Suprapubic skin (tissue), 4 donors: ENCODE data around the gene CLECL1. TPM values are rescaled to one million over a fixed set of nuclear protein-coding genes. Genes with fewer than 3 reads are reported as not detected.
"Not testable (repeated sequence)": the region's sequence is repeated elsewhere in the genome, so short reads cannot be mapped to it uniquely, and the experiment has no call there.

Experiments
- DNase-seq, 2 donors: peaks; one replicate each; pipeline ENCODE4 v3.0.0-alpha.2; 2019; ENCODE audit warnings: low spot score in 2 of 2
- H3K27ac ChIP-seq: fragments of 200-600 bp; sonication (generic); one replicate; pipeline ENCODE4 v1.5.1; 2019
- H3K27me3 ChIP-seq: fragments of 200-600 bp; sonication (generic); one replicate; pipeline ENCODE4 v1.5.1; 2019
- H3K36me3 ChIP-seq: fragments of 200-600 bp; sonication (generic); one replicate; pipeline ENCODE4 v1.5.1; 2019
- H3K4me1 ChIP-seq: fragments of 200-600 bp; sonication (generic); one replicate; pipeline ENCODE4 v1.5.1; 2019
- H3K4me3 ChIP-seq: fragments of 200-600 bp; sonication (generic); one replicate; pipeline ENCODE4 v1.5.1; 2019; ENCODE audit warnings: mild to moderate bottlenecking
- H3K9me3 ChIP-seq: fragments of 200-600 bp; sonication (generic); one replicate; pipeline ENCODE4 v1.5.1; 2019
- CTCF ChIP-seq, 2 donors: fragments of 200-600 bp in 1 of 2; fragments of 450-650 bp in 1 of 2; sonication (generic) in 1 of 2; IDR thresholded peaks; one replicate each; pipeline ENCODE4 v1.5.1; 2016 to 2019; ENCODE audit warnings: antibody characterized with exemption in 2 of 2, mild to moderate bottlenecking in 1 of 2, moderate library complexity in 1 of 2
- EP300 ChIP-seq: sonication (generic); formaldehyde crosslinking; IDR thresholded peaks from one replicate; pipeline ENCODE4 v1.6.1; 2017; ENCODE audit warnings: antibody characterized with exemption
- POLR2A ChIP-seq, 2 donors: fragments of 450-650 bp; IDR thresholded peaks; one replicate each; pipeline ENCODE4 v1.6.1; 2017; ENCODE audit warnings: antibody characterized with exemption in 2 of 2, mild to moderate bottlenecking in 2 of 2, moderate library complexity in 2 of 2
- POLR2AphosphoS5 ChIP-seq, 3 donors: sonication (generic); formaldehyde crosslinking; IDR thresholded peaks; one replicate each; pipeline ENCODE4 v1.6.1; 2017; ENCODE audit warnings: antibody characterized with exemption in 3 of 3
- WGBS: methylation state at CpG from one replicate; pipeline ENCODE4 v1.1.5; 2018; 5-methylcytosine and 5-hydroxymethylcytosine counted together
- total RNA-seq, 4 donors: library from RNA; depleted of rRNA; stranded (reverse); fragments of >200 nt; gene quantifications; one replicate each; pipeline ENCODE4 v1.1.0, GENCODE V29; 2016

The CLECL1 gene
- total RNA-seq, 4 donors from 2014 or later, result not detected

- Histone ChIP-seq H3K27me3 (no peaks in the 10 kb centered on the region), H3K9me3 (peaks cover 7% of the 10 kb centered on the region), H3K4me3 (no peak overlapping the region), H3K4me1 (no peaks in the 10 kb centered on the region), H3K27ac (no peak overlapping the region), H3K36me3 (no peaks in the 10 kb centered on the region)
- no peak for DNase-seq
- TF ChIP-seq CTCF (IDR thresholded peaks at IDR 0.05) (no peak), POLR2A (IDR thresholded peaks at IDR 0.05) (no peak), EP300 (no peak), POLR2AphosphoS5 (IDR thresholded peaks at IDR 0.05) (no peak)
These were observed 26.7 kb downstream of the CLECL1 start for GRCh38 chr12:9706086-9706685.

GRCh38 chr12:9704561-9704960 is 28.3 kb downstream of the CLECL1 start:
- not testable (repeated sequence) for H3K27ac ChIP-seq, H3K4me3 ChIP-seq, H3K9me3 ChIP-seq, DNase-seq, H3K36me3 ChIP-seq, H3K27me3 ChIP-seq, H3K4me1 ChIP-seq
- 90% methylated on average over 5 of the region's 5 CpGs for WGBS

GRCh38 chr12:9702255-9702654 is 30.6 kb downstream of the CLECL1 start:
- DNase-seq, result no peak
- 83% methylated on average over 3 of the region's 3 CpGs for whole genome bisulfite sequencing
- no peaks in the 10 kb centered on the region for H3K4me1 ChIP-seq
- TF ChIP-seq CTCF (IDR thresholded peaks at IDR 0.05) (no peak), POLR2AphosphoS5 (IDR thresholded peaks at IDR 0.05) (no peak), EP300 (no peak), POLR2A (IDR thresholded peaks at IDR 0.05) (no peak)
- no peaks in the 10 kb centered on the region for H3K36me3 ChIP-seq
- H3K27ac ChIP-seq, result no peak overlapping the region
- peaks cover 7% of the 10 kb centered on the region for H3K9me3 ChIP-seq
- no peaks in the 10 kb centered on the region for H3K27me3 ChIP-seq
- H3K4me3 ChIP-seq, result no peak overlapping the region

GRCh38 chr12:9701380-9702154 is 31.3 kb downstream of the CLECL1 start:
- no peak for DNase-seq
- Histone ChIP-seq H3K9me3 (peaks cover 7% of the 10 kb centered on the region), H3K4me1 (no peaks in the 10 kb centered on the region), H3K27ac (no peak overlapping the region), H3K36me3 (no peaks in the 10 kb centered on the region), H3K4me3 (no peak overlapping the region), H3K27me3 (no peaks in the 10 kb centered on the region)
- WGBS, result 100% methylated on average over 1 of the region's 1 CpG
- TF ChIP-seq CTCF (IDR thresholded peaks at IDR 0.05) (no peak), EP300 (no peak), POLR2AphosphoS5 (IDR thresholded peaks at IDR 0.05) (no peak), POLR2A (IDR thresholded peaks at IDR 0.05) (no peak)

- Histone ChIP-seq H3K27me3 (no peaks in the 10 kb centered on the region), H3K36me3 (peaks cover 2% of the 10 kb centered on the region), H3K9me3 (peaks cover 7% of the 10 kb centered on the region), H3K27ac (no peak overlapping the region), H3K4me3 (no peak overlapping the region), H3K4me1 (no peaks in the 10 kb centered on the region)
- no peak for DNase-seq
- WGBS, result 52% methylated on average over 2 of the region's 2 CpGs
- TF ChIP-seq POLR2AphosphoS5 (IDR thresholded peaks at IDR 0.05), result no peak
- TF ChIP-seq POLR2A (IDR thresholded peaks at IDR 0.05), result no peak
- no peak for TF ChIP-seq CTCF (IDR thresholded peaks at IDR 0.05)
- TF ChIP-seq EP300, result no peak
These were observed 32.3 kb downstream of the CLECL1 start for GRCh38 chr12:9700606-9700956.
